Measurements from ENCODE around the gene CA10.

Gene CA10

GRCh38 chr17:52048137-52048898 is 110.2 kb downstream of the CA10 start:
- no peak for DNase-seq (ENCODE audit: low read depth in 2 of 2)

- no peak for DNase-seq (ENCODE audit: low read depth in 2 of 2)
These were observed 111.4 kb downstream of the CA10 start for GRCh38 chr17:52047086-52047485.

GRCh38 chr17:52041123-52041617 is 117.3 kb downstream of the CA10 start:
- no peak for DNase-seq (ENCODE audit: low read depth in 2 of 2)

GRCh38 chr17:52036416-52036815 is 122.1 kb downstream of the CA10 start:
- no peak for DNase-seq (ENCODE audit: low read depth in 2 of 2)

GRCh38 chr17:52035336-52035915 is 123.1 kb downstream of the CA10 start:
- DNase-seq (ENCODE audit: low read depth in 2 of 2): no peak

- no peak for DNase-seq (ENCODE audit: low read depth in 2 of 2)
These were observed 126.1 kb downstream of the CA10 start for GRCh38 chr17:52032454-52032853.

- no peak for DNase-seq (ENCODE audit: low read depth in 2 of 2)
These were observed 128.5 kb downstream of the CA10 start for GRCh38 chr17:52030052-52030451.

GRCh38 chr17:52027620-52028295 is 130.8 kb downstream of the CA10 start:
- no peak for DNase-seq (ENCODE audit: low read depth in 2 of 2)

- no peak for DNase-seq (ENCODE audit: low read depth in 2 of 2)
These were observed 131.4 kb downstream of the CA10 start for GRCh38 chr17:52027081-52027480.

- no peak for DNase-seq (ENCODE audit: low read depth in 2 of 2)
These were observed 132.4 kb downstream of the CA10 start for GRCh38 chr17:52026075-52026474.

GRCh38 chr17:52025236-52025635 is 133.3 kb downstream of the CA10 start:
- no peak for DNase-seq (ENCODE audit: low read depth in 2 of 2)

- DNase-seq (ENCODE audit: low read depth in 2 of 2): no peak
These were observed 134.1 kb downstream of the CA10 start for GRCh38 chr17:52024300-52024870.

GRCh38 chr17:52011064-52011463 is 147.4 kb downstream of the CA10 start:
- no peak for DNase-seq (ENCODE audit: low read depth in 2 of 2)

- no peak for DNase-seq (ENCODE audit: low read depth in 2 of 2)
These were observed 158.9 kb downstream of the CA10 start for GRCh38 chr17:51999654-52000053.

- no peak for DNase-seq (ENCODE audit: low read depth in 2 of 2)
These were observed 160.8 kb downstream of the CA10 start for GRCh38 chr17:51997723-51998122.

GRCh38 chr17:51995797-51996403 is 162.6 kb downstream of the CA10 start:
- no peak for DNase-seq (ENCODE audit: low read depth in 2 of 2)

- DNase-seq (ENCODE audit: low read depth in 2 of 2): no peak
These were observed 165.6 kb downstream of the CA10 start for GRCh38 chr17:51992864-51993416.

GRCh38 chr17:51971121-51971520 is 187.4 kb downstream of the CA10 start:
- no peak for DNase-seq (ENCODE audit: low read depth in 2 of 2)

GRCh38 chr17:51961689-51962088 is 196.8 kb downstream of the CA10 start:
- no peak for DNase-seq (ENCODE audit: low read depth in 2 of 2)

GRCh38 chr17:51957786-51958185 is 200.7 kb downstream of the CA10 start:
- DNase-seq (ENCODE audit: low read depth in 2 of 2): no peak

- DNase-seq (ENCODE audit: low read depth in 2 of 2): no peak
These were observed 203.3 kb downstream of the CA10 start for GRCh38 chr17:51955245-51955644.

Data from stimulated activated CD8-positive, alpha-beta memory T cell treated with anti-CD3 and anti-CD28 coated beads, Interleukin-2, amount 100 ng/mL, for 1 hour (primary cell).